Lung microvascular endothelial cell (primary cell): Measurements from ENCODE around the gene MCF2L. TPM values are rescaled to one million over a fixed set of nuclear protein-coding genes. Genes with fewer than 3 reads are reported as not detected.

ENCODE experiments used
- DNase-seq, 2 donors: peaks; one replicate each; pipeline versions ENCODE4 v3.0.0 to v3.0.0-alpha.2; 2010; ENCODE audit warnings: low read depth in 2 of 2
- total RNA-seq: library from RNA; depleted of rRNA; stranded (reverse); fragments of >200 nt; gene quantifications from 2 replicates; pipeline ENCODE4 v1.2.1, GENCODE V29; 2014

Gene MCF2L
- total RNA-seq, 1 donor from 2014 or later, result 10.9 TPM

DNA sequence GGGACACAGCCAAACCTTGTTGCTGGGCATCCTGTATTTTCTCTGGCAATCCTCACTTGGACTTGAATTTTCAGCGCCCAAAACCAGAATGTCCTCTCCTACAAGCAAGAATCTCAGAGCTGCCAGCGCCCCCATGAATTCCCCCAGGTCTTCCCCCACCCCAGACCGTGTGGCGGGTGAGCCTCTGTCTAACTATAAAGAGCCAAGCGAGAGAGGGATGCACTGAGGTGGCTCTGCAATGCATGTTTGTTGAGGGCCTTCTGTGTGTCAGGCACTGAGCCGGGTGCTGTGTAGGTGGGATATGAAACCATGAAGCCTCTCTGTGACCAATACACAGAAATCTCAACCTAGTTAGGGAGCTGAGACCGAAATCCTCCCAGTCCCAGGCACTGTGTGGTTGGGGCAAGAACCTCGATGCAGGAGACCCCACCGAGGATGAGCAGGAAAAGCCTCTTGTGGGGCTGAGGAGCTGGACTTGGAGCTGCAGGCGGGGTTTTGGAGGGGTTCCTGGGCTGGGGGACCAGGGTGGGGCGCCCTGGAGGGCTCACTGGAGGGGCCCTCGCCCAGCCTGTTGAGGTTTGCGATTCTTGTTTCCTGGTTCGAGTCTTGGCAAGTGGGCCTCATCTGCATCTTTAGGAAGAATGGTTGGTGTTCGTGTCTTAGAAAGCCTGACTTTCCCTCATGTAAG, 177.0 kb downstream of the MCF2L start:
- no peak for DNase-seq

DNA sequence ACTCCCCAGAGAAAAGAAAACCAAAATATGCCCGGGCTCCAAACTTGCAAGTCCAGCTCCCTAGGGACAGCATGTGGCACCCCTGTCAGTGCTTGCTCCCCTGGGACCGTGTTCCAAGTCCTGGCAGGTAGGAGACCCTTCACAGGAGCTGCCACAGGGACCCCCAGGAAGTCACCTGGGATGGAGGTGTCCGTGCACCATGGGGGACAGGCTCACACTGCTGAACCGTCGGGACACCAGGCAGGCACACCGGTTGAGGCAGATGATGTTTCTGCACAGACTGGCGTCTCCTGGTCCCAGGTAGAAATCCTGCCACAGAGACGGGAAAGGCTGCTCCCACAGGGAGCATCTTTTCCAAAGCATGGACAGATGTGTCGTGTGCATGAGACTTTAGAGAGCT, 177.7 kb downstream of the MCF2L start:
- no peak for DNase-seq

DNA sequence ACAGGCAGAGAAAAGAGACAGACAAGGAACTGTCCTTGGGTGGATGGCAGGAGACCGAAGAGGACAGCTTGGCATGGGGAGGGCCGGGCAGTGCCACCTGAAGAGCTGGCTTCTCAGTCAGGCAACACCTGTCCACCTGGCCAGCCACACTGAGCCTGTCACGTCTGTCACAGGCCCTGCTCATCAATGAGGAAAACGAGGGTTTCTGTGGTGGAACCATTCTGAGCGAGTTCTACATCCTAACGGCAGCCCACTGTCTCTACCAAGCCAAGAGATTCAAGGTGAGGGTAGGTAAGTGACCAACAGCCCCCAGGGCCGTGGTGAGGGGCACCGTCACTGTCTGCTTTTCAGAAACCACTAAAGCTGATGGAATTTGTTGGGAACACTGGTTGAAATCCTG, 178.2 kb downstream of the MCF2L start:
- DNase-seq, result no peak

DNA sequence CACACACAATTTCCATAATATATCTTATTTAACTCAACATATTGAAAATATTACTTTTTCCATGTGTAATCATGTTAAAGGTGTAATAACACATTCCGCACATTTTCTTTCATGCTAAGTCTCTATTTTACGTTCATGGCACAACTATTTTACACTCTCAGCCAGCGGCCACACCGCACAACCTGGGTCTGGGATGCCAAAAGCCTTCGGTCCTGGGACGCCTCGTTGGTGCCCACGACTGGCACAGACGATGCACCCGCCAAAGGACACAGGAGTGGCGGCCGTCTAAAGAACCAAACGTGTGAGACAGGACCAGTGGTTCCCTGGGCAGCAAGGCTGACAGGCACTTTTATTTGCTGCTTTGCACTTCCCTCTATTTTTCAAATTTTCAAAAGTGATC, 179.4 kb downstream of the MCF2L start:
- no peak for DNase-seq

DNA sequence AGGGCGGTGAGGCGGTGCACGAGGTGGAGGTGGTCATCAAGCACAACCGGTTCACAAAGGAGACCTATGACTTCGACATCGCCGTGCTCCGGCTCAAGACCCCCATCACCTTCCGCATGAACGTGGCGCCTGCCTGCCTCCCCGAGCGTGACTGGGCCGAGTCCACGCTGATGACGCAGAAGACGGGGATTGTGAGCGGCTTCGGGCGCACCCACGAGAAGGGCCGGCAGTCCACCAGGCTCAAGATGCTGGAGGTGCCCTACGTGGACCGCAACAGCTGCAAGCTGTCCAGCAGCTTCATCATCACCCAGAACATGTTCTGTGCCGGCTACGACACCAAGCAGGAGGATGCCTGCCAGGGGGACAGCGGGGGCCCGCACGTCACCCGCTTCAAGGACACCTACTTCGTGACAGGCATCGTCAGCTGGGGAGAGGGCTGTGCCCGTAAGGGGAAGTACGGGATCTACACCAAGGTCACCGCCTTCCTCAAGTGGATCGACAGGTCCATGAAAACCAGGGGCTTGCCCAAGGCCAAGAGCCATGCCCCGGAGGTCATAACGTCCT, 180.0 kb downstream of the MCF2L start:
- no peak for DNase-seq

Other genes starting within 250 kb of the MCF2L start
- not detected in 2 replicates for gene F7, start 136.6 kb downstream of the MCF2L start, total RNA-seq
- gene F10, start 153.6 kb downstream of the MCF2L start, total RNA-seq, result 0.22 and 0.60 TPM in 2 replicates
- 0.20 TPM in 1 of 2 replicates, not detected in the other for gene PROZ, start 189.4 kb downstream of the MCF2L start, total RNA-seq
- 36.0 and 53.6 TPM in 2 replicates for gene PCID2, start 239.5 kb downstream of the MCF2L start, total RNA-seq
- 62.1 and 79.4 TPM in 2 replicates for gene CUL4A, start 240.4 kb downstream of the MCF2L start, total RNA-seq